Ovary (tissue), 3 donors: ENCODE data around the gene POU1F1.

ENCODE experiments used
- EP300 ChIP-seq: sonication (generic); formaldehyde crosslinking; IDR thresholded peaks from one replicate; pipeline ENCODE4 v1.6.1; 2017; ENCODE audit warnings: antibody characterized with exemption
- POLR2A ChIP-seq: fragments of 450-650 bp; IDR thresholded peaks from one replicate; pipeline ENCODE4 v1.6.1; 2017; ENCODE audit warnings: antibody characterized with exemption, mild to moderate bottlenecking, moderate library complexity
- TF ChIP-seq, protein P1 (sequence below), 3 donors: fragments of 450-650 bp in 2 of 3; fragments of 200-600 bp in 1 of 3; IDR thresholded peaks; one replicate each; pipeline versions ENCODE4 v1.5.1 to v1.8.0; 2016 to 2022; ENCODE audit warnings: antibody characterized with exemption in 3 of 3, mild to moderate bottlenecking in 1 of 3
- donor health status: DM: no; HTN: no; CAD: no.

DNA sequence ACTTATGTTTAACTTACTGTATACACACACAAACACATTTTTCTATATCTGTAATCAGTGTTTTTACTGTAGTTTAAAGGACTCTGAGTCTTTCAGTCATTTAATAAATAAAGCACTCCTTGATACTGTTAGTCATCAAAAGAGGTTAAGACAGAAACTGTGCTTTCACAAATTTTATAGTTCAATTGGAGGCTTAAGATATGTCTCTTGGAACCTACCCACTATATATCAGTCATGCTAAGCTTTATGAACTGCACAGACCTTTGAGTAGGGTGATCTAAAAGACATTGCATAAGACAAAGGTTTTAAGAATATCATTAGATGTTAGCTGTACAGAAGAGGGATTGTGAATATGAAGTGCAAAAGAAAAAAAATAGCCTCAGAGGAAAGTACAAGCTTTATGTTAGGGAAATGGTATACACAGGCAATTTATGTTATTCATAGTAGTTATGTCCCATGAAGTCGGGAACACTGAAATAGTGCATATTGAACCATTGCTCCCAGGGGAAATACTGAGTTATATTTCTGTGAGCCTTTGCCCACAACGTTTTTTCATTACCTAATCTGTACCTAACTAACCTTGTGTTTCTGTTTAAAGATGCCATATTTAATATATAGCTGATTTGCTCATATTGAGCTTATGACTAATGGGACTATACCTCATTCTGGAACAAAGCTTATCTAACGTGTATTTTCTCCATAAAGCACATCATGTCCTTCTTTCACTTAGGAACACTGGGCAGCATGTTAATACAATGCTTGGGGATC, 29.5 kb downstream of the POU1F1 start:
- TF ChIP-seq, protein P1, sequence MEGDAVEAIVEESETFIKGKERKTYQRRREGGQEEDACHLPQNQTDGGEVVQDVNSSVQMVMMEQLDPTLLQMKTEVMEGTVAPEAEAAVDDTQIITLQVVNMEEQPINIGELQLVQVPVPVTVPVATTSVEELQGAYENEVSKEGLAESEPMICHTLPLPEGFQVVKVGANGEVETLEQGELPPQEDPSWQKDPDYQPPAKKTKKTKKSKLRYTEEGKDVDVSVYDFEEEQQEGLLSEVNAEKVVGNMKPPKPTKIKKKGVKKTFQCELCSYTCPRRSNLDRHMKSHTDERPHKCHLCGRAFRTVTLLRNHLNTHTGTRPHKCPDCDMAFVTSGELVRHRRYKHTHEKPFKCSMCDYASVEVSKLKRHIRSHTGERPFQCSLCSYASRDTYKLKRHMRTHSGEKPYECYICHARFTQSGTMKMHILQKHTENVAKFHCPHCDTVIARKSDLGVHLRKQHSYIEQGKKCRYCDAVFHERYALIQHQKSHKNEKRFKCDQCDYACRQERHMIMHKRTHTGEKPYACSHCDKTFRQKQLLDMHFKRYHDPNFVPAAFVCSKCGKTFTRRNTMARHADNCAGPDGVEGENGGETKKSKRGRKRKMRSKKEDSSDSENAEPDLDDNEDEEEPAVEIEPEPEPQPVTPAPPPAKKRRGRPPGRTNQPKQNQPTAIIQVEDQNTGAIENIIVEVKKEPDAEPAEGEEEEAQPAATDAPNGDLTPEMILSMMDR (IDR thresholded peaks at IDR 0.05) = no peak
- TF ChIP-seq EP300 = no peak
- TF ChIP-seq POLR2A = no peak
